GM13976 (cell line): ENCODE data around the gene TCF4.

ENCODE experiments used
- DNase-seq: peaks from one replicate; pipeline ENCODE4 v3.0.0; 2012; ENCODE audit warnings: low spot score
- CTCF ChIP-seq: IDR thresholded peaks from 2 replicates; pipeline ENCODE4 v1.5.1; 2012; ENCODE audit warnings: borderline replicate concordance, mild to moderate bottlenecking; ENCODE audit not compliant: insufficient read depth; ENCODE audit errors: extremely low read depth, missing control alignments, control extremely low read depth
- in situ Hi-C: fragments of 300-500 bp; cut with MboI; formaldehyde crosslinking; loops from one replicate; pipeline ENCODE4 v1.12.0; 2022; ENCODE audit warnings: low sequenced_read_pairs, mixed read lengths, inconsistent platforms; ENCODE audit not compliant: unreplicated experiment

TCF4 gene

GRCh38 chr18:55199291-55199963, 388.6 kb downstream of the TCF4 start:
- in situ Hi-C loops: no loop called here
- DNase-seq: no peak
- no peak for TF ChIP-seq CTCF

- no peak for TF ChIP-seq CTCF
- DNase-seq: no peak
- in situ Hi-C loops: no loop called here
Measured at GRCh38 chr18:55195863-55196262, 392.1 kb downstream of the TCF4 start.

- no peak for TF ChIP-seq CTCF
- in situ Hi-C loops: no loop called here
Measured at GRCh38 chr18:55189972-55190371, 398.0 kb downstream of the TCF4 start.

GRCh38 chr18:55186588-55186987, 401.4 kb downstream of the TCF4 start:
- no peak for DNase-seq
- in situ Hi-C loops: no loop called here
- TF ChIP-seq CTCF: no peak

More at GRCh38 chr18:55189972-55190371, 398.0 kb downstream of the TCF4 start:
- DNase-seq: no peak

- DNase-seq: no peak
- in situ Hi-C loops: no loop called here
- TF ChIP-seq CTCF: no peak
Measured at GRCh38 chr18:55185391-55185790, 402.6 kb downstream of the TCF4 start.

GRCh38 chr18:55179835-55180234, 408.2 kb downstream of the TCF4 start:
- TF ChIP-seq CTCF: no peak
- in situ Hi-C loops: no loop called here
- DNase-seq: no peak
